ENCODE measurements around the gene NR6A1.

DNA sequence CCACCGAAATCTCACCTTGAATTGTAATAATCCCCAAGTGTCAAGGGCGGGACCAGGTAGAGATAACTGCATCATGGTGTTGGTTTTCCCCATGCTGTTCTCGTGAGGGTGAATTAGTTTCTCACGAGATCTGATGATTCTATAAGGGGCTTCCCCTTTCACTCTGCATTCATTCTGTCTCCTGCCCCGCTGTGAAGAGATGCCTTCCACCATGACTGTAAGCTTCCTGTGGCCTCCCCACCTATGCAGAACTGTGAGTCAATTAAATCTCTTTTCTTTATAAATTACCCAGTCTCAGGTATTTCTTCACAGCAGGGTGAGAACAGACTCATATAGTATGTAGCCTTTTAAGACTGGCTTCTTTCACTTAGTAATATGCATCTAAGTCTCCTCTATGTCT is 135.8 kb downstream of the NR6A1 start:
- TF ChIP-seq, protein P1, sequence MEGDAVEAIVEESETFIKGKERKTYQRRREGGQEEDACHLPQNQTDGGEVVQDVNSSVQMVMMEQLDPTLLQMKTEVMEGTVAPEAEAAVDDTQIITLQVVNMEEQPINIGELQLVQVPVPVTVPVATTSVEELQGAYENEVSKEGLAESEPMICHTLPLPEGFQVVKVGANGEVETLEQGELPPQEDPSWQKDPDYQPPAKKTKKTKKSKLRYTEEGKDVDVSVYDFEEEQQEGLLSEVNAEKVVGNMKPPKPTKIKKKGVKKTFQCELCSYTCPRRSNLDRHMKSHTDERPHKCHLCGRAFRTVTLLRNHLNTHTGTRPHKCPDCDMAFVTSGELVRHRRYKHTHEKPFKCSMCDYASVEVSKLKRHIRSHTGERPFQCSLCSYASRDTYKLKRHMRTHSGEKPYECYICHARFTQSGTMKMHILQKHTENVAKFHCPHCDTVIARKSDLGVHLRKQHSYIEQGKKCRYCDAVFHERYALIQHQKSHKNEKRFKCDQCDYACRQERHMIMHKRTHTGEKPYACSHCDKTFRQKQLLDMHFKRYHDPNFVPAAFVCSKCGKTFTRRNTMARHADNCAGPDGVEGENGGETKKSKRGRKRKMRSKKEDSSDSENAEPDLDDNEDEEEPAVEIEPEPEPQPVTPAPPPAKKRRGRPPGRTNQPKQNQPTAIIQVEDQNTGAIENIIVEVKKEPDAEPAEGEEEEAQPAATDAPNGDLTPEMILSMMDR (conservative IDR thresholded peaks at IDR 0.05; ENCODE audit: low read length) = no peak
- no peak for TF ChIP-seq EZH2phosphoT487 (IDR thresholded peaks at IDR 0.05; ENCODE audit: borderline replicate concordance, low read depth, low read length)
